HepG2 (cell line): Measurements from ENCODE around the gene MRPL2. TPM values are rescaled to one million over a fixed set of nuclear protein-coding genes. Genes with fewer than 3 reads are reported as not detected.
A peak's percentile ranks its signal among the peaks of the same experiment; 100 is the strongest.

Source experiments
- FOSL2 ChIP-seq: sonication (generic); formaldehyde crosslinking; IDR thresholded peaks from 2 replicates; pipeline ENCODE4 v1.4.0; 2020; ENCODE audit warnings: missing genetic modification reagents
- ISL2 ChIP-seq: sonication (generic); formaldehyde crosslinking; IDR thresholded peaks from 2 replicates; pipeline ENCODE4 v1.5.0; 2020; ENCODE audit warnings: missing genetic modification reagents
- PHF8 ChIP-seq: sonication (generic); formaldehyde crosslinking; IDR thresholded peaks from 2 replicates; pipeline ENCODE4 v1.5.0; 2020; ENCODE audit warnings: missing genetic modification reagents
- RBAK ChIP-seq: sonication (generic); formaldehyde crosslinking; IDR thresholded peaks from 2 replicates; pipeline ENCODE4 v1.5.1; 2020; ENCODE audit warnings: mild to moderate bottlenecking, missing genetic modification reagents
- SATB2 ChIP-seq: sonication (generic); formaldehyde crosslinking; IDR thresholded peaks from 2 replicates; pipeline ENCODE4 v1.5.0; 2020; ENCODE audit warnings: missing genetic modification reagents
- SSRP1 ChIP-seq: IDR thresholded peaks from 2 replicates; pipeline ENCODE4 v1.6.1; 2016; ENCODE audit warnings: control low read depth
- TP53 ChIP-seq: sonication (generic); formaldehyde crosslinking; conservative IDR thresholded peaks from 2 replicates; pipeline ENCODE4 v1.4.0; 2020; ENCODE audit warnings: missing genetic modification reagents
- YY1 ChIP-seq: IDR thresholded peaks from 2 replicates; pipeline ENCODE4 v1.6.1; 2011; ENCODE audit warnings: low read length, low read depth, moderate library complexity, mild to moderate bottlenecking; ENCODE audit not compliant: insufficient read depth, insufficient replicate concordance
- ZIK1 ChIP-seq: sonication (generic); formaldehyde crosslinking; IDR thresholded peaks from 2 replicates; pipeline ENCODE4 v1.5.0; 2020; ENCODE audit warnings: mild to moderate bottlenecking, low read depth, missing genetic modification reagents, borderline replicate concordance
- ZNF296 ChIP-seq: sonication (generic); formaldehyde crosslinking; conservative IDR thresholded peaks from 2 replicates; pipeline ENCODE4 v1.5.0; 2020; ENCODE audit warnings: mild to moderate bottlenecking, missing genetic modification reagents
- ZNF337 ChIP-seq: sonication (generic); formaldehyde crosslinking; IDR thresholded peaks from 2 replicates; pipeline ENCODE4 v1.5.1; 2020; ENCODE audit warnings: missing genetic modification reagents, low read depth, mild to moderate bottlenecking, borderline replicate concordance
- ZNF615 ChIP-seq: sonication (generic); formaldehyde crosslinking; IDR thresholded peaks from 2 replicates; pipeline ENCODE4 v1.5.0; 2020; ENCODE audit warnings: mild to moderate bottlenecking, missing genetic modification reagents, borderline replicate concordance
- ZNF781 ChIP-seq: sonication (generic); formaldehyde crosslinking; IDR thresholded peaks from 2 replicates; pipeline ENCODE4 v1.5.1; 2020; ENCODE audit warnings: borderline replicate concordance, mild to moderate bottlenecking, missing genetic modification reagents; ENCODE audit errors: not compliant biosample characterization
- ZSCAN20 ChIP-seq: sonication (generic); formaldehyde crosslinking; IDR thresholded peaks from 2 replicates; pipeline ENCODE4 v1.4.0; 2020; ENCODE audit warnings: missing genetic modification reagents, mild to moderate bottlenecking, borderline replicate concordance
- polyA plus RNA-seq, 8 experiments: library from polyadenylated mRNA; depleted of rRNA in 3 of 8; stranded (reverse) in 7 of 8; unstranded in 1 of 8; fragments of >200 nt; fragmentation: Illumina TruSeq in 4 of 8; extraction: Trizol in 4 of 8; gene quantifications; 2 replicates each; pipeline versions ENCODE4 v1.2.1 to v1.2.3, GENCODE V29; 2011 to 2016; ENCODE audit warnings: low read depth in 4 of 8, missing spikeins in 1 of 8, mixed read lengths in 1 of 8; ENCODE audit not compliant: insufficient read depth in 1 of 8
- total RNA-seq, 5 experiments: library from RNA; depleted of rRNA; stranded (reverse); fragments of >200 nt; fragmentation: Illumina TruSeq; extraction: Trizol; gene quantifications; 2 replicates each; pipeline ENCODE4 v1.2.3, GENCODE V29; 2016; ENCODE audit warnings: low read depth in 1 of 5
- TF ChIP-seq, protein P1 (sequence below): sonication (generic); formaldehyde crosslinking; IDR thresholded peaks from 2 replicates; pipeline ENCODE4 v1.5.1; 2020; ENCODE audit warnings: mild to moderate bottlenecking, missing genetic modification reagents
- TF ChIP-seq, protein P2 (sequence below): sonication (generic); formaldehyde crosslinking; IDR thresholded peaks from 2 replicates; pipeline ENCODE4 v1.4.0; 2020; ENCODE audit warnings: missing genetic modification reagents
- TF ChIP-seq, protein P3 (sequence below): sonication (generic); formaldehyde crosslinking; IDR thresholded peaks from 2 replicates; pipeline ENCODE4 v1.8.1; 2022; ENCODE audit warnings: mild to moderate bottlenecking, missing genetic modification reagents
- TF ChIP-seq, protein P4 (sequence below): sonication (generic); formaldehyde crosslinking; IDR thresholded peaks from 2 replicates; pipeline ENCODE4 v1.8.0; 2022; ENCODE audit warnings: mild to moderate bottlenecking, missing genetic modification reagents
- TF ChIP-seq, protein P5 (sequence below): sonication (generic); formaldehyde crosslinking; IDR thresholded peaks from 2 replicates; pipeline ENCODE4 v1.4.0; 2020; ENCODE audit warnings: missing genetic modification reagents

Gene MRPL2
- total and polyA plus RNA-seq, 2 of the 13 experiments (the other 11 are each of a cell fraction or from before 2014, with no cell fraction given) = 56.8 to 65.6 TPM

DNA sequence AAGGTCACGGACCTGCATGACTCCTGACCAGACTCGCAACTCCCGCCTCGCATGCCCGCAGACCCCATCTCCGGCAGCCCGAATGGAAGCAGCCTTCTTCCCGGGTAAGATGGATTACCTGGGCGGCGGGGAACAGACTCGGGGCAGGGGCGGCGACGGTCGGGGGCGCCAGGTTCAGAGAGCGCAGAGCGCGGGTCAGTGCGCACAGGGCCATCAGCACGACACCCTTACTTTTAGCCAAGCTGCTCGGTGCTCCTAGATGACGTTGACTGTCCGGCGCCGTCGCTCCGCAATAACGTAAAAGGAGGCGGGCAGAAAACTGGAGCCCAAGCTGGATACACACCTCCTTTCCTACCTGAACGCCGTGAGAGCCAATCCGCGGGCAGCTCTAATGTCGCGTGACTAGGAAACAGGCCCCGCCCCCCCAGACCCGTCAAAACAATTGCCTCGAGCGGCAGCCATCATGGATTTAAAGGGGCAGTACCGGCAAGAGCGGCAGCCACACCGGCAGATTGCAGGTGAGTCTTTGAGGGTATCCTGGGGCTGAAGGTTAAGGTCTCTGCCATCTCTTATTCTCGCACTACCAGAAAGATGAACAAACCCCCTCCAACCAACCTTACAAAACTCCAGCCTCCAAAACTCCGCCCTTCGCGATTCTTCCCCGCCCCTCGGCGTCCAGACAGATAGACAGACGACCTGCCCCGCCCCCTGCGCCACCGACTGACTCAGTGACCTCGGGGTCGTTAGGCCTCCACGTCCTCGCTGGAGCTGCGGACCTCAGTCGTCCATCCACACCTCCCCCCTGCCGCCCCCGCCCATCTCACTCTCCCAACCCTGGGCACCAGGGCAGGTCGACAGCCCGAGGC lies at the start of gene MRPL2, which contains the start of gene KLC4 (continued):
- TF ChIP-seq ZSCAN20 (CRISPR knock-in tag) (0 out of 2 replicates have a peak, but pooled peaks have one; percentile 69), ZNF337 (CRISPR knock-in tag) (no peak), TP53 (CRISPR knock-in tag) (no peak), ZNF781 (CRISPR knock-in tag) (no peak), RBAK (CRISPR knock-in tag) (0 out of 2 replicates have a peak, but pooled peaks have one; percentile 29), ZNF615 (CRISPR knock-in tag) (no peak), ZNF296 (CRISPR knock-in tag) (no peak), ISL2 (CRISPR knock-in tag) (peak; percentile 48; the same call in 1 of the 2 replicates), PHF8 (CRISPR knock-in tag) (peak; percentile 85), FOSL2 (CRISPR knock-in tag) (peak; percentile 85), SSRP1 (CRISPR knock-in tag) (no peak), YY1 (peak; percentile 97), SATB2 (no peak; the same call in 1 of the 2 replicates), ZIK1 (CRISPR knock-in tag) (no peak)
- TF ChIP-seq, protein P1, sequence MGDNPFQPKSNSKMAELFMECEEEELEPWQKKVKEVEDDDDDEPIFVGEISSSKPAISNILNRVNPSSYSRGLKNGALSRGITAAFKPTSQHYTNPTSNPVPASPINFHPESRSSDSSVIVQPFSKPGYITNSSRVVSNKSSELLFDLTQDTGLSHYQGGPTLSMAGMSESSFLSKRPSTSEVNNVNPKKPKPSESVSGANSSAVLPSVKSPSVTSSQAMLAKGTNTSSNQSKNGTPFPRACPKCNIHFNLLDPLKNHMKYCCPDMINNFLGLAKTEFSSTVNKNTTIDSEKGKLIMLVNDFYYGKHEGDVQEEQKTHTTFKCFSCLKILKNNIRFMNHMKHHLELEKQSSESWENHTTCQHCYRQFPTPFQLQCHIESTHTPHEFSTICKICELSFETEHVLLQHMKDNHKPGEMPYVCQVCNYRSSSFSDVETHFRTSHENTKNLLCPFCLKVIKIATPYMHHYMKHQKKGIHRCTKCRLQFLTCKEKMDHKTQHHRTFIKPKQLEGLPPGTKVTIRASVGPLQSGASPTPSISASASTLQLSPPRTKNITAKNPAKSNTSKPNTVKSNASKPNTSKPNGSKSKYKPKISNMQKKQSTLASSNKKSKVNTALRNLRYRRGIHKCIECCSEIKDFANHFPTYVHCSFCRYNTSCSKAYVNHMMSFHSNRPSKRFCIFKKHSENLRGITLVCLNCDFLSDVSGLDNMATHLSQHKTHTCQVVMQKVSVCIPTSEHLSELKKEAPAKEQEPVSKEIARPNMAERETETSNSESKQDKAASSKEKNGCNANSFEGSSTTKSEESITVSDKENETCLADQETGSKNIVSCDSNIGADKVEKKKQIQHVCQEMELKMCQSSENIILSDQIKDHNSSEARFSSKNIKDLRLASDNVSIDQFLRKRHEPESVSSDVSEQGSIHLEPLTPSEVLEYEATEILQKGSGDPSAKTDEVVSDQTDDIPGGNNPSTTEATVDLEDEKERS (CRISPR knock-in tag) = no peak
- TF ChIP-seq, protein P2, sequence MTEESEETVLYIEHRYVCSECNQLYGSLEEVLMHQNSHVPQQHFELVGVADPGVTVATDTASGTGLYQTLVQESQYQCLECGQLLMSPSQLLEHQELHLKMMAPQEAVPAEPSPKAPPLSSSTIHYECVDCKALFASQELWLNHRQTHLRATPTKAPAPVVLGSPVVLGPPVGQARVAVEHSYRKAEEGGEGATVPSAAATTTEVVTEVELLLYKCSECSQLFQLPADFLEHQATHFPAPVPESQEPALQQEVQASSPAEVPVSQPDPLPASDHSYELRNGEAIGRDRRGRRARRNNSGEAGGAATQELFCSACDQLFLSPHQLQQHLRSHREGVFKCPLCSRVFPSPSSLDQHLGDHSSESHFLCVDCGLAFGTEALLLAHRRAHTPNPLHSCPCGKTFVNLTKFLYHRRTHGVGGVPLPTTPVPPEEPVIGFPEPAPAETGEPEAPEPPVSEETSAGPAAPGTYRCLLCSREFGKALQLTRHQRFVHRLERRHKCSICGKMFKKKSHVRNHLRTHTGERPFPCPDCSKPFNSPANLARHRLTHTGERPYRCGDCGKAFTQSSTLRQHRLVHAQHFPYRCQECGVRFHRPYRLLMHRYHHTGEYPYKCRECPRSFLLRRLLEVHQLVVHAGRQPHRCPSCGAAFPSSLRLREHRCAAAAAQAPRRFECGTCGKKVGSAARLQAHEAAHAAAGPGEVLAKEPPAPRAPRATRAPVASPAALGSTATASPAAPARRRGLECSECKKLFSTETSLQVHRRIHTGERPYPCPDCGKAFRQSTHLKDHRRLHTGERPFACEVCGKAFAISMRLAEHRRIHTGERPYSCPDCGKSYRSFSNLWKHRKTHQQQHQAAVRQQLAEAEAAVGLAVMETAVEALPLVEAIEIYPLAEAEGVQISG = peak; percentile 89
- TF ChIP-seq, protein P3, sequence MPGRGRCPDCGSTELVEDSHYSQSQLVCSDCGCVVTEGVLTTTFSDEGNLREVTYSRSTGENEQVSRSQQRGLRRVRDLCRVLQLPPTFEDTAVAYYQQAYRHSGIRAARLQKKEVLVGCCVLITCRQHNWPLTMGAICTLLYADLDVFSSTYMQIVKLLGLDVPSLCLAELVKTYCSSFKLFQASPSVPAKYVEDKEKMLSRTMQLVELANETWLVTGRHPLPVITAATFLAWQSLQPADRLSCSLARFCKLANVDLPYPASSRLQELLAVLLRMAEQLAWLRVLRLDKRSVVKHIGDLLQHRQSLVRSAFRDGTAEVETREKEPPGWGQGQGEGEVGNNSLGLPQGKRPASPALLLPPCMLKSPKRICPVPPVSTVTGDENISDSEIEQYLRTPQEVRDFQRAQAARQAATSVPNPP (CRISPR knock-in tag) = no peak
- TF ChIP-seq, protein P4, sequence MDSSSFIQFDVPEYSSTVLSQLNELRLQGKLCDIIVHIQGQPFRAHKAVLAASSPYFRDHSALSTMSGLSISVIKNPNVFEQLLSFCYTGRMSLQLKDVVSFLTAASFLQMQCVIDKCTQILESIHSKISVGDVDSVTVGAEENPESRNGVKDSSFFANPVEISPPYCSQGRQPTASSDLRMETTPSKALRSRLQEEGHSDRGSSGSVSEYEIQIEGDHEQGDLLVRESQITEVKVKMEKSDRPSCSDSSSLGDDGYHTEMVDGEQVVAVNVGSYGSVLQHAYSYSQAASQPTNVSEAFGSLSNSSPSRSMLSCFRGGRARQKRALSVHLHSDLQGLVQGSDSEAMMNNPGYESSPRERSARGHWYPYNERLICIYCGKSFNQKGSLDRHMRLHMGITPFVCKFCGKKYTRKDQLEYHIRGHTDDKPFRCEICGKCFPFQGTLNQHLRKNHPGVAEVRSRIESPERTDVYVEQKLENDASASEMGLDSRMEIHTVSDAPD (CRISPR knock-in tag) = no peak
- TF ChIP-seq, protein P5, sequence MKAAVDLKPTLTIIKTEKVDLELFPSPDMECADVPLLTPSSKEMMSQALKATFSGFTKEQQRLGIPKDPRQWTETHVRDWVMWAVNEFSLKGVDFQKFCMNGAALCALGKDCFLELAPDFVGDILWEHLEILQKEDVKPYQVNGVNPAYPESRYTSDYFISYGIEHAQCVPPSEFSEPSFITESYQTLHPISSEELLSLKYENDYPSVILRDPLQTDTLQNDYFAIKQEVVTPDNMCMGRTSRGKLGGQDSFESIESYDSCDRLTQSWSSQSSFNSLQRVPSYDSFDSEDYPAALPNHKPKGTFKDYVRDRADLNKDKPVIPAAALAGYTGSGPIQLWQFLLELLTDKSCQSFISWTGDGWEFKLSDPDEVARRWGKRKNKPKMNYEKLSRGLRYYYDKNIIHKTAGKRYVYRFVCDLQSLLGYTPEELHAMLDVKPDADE (CRISPR knock-in tag) = peak; percentile 59; the same call in 1 of the 2 replicates
